CD1c-positive myeloid dendritic cell (primary cell): Measurements from ENCODE around the gene CSF1.
"Not testable (repeated sequence)": the region's sequence is repeated elsewhere in the genome, so short reads cannot be mapped to it uniquely, and the experiment has no call there.

Experiments
- DNase-seq: peaks from one replicate; pipeline ENCODE4 v3.0.0-alpha.2; 2016; ENCODE audit errors: extremely low spot score

The CSF1 gene

GRCh38 chr1:109919303-109919702 lies 8.7 kb downstream of the CSF1 start:
- DNase-seq, result no peak

- DNase-seq, result not testable (repeated sequence)
Measured at GRCh38 chr1:109920391-109920790, 9.7 kb downstream of the CSF1 start.

GRCh38 chr1:109922326-109922725 lies 11.7 kb downstream of the CSF1 start:
- no peak for DNase-seq

- no peak for DNase-seq
Measured at GRCh38 chr1:109923131-109923945, 12.7 kb downstream of the CSF1 start.

GRCh38 chr1:109923946-109924275 lies 13.3 kb downstream of the CSF1 start:
- no peak for DNase-seq

GRCh38 chr1:109924316-109924715 lies 13.7 kb downstream of the CSF1 start:
- DNase-seq, result no peak

- DNase-seq, result no peak
Measured at GRCh38 chr1:109925159-109925990, 14.7 kb downstream of the CSF1 start.

GRCh38 chr1:109926662-109927300 lies 16.1 kb downstream of the CSF1 start:
- DNase-seq, result no peak

- no peak for DNase-seq
Measured at GRCh38 chr1:109927356-109927755, 16.7 kb downstream of the CSF1 start.

GRCh38 chr1:109927911-109928321 lies 17.3 kb downstream of the CSF1 start:
- no peak for DNase-seq

- no peak for DNase-seq
Measured at GRCh38 chr1:109928591-109929111, 18.0 kb downstream of the CSF1 start.

GRCh38 chr1:109929170-109929569 lies 18.5 kb downstream of the CSF1 start:
- no peak for DNase-seq

GRCh38 chr1:109929588-109930251 lies 19.1 kb downstream of the CSF1 start:
- no peak for DNase-seq

- no peak for DNase-seq
Measured at GRCh38 chr1:109930252-109930993, 19.8 kb downstream of the CSF1 start.

- no peak for DNase-seq
Measured at GRCh38 chr1:109931189-109931731, 20.6 kb downstream of the CSF1 start.

GRCh38 chr1:109931911-109932636 lies 21.4 kb downstream of the CSF1 start:
- DNase-seq, result no peak

GRCh38 chr1:109932679-109933078 lies 22.0 kb downstream of the CSF1 start:
- DNase-seq, result no peak

- DNase-seq, result no peak
Measured at GRCh38 chr1:109933856-109934711, 23.4 kb downstream of the CSF1 start.

- no peak for DNase-seq
Measured at GRCh38 chr1:109935451-109935900, 24.8 kb downstream of the CSF1 start.
